Neural progenitor cell (in vitro differentiated cells): ENCODE data around the gene SRSF4.

Experiments
- EZH2 ChIP-seq: fragments of 200-600 bp; sonication (generic); IDR thresholded peaks from 2 replicates; pipeline ENCODE4 v1.6.1; 2017; ENCODE audit warnings: antibody characterized with exemption, mild to moderate bottlenecking, moderate library complexity
- EZH2phosphoT487 ChIP-seq: fragments of 200-600 bp; sonication (generic); IDR thresholded peaks from 2 replicates; pipeline ENCODE4 v1.6.1; 2017; ENCODE audit warnings: antibody characterized with exemption
- TF ChIP-seq, protein P1 (sequence below): fragments of 200-600 bp; sonication (generic); IDR thresholded peaks from 2 replicates; pipeline ENCODE4 v1.5.1; 2017; ENCODE audit warnings: antibody characterized with exemption, mild to moderate bottlenecking

DNA sequence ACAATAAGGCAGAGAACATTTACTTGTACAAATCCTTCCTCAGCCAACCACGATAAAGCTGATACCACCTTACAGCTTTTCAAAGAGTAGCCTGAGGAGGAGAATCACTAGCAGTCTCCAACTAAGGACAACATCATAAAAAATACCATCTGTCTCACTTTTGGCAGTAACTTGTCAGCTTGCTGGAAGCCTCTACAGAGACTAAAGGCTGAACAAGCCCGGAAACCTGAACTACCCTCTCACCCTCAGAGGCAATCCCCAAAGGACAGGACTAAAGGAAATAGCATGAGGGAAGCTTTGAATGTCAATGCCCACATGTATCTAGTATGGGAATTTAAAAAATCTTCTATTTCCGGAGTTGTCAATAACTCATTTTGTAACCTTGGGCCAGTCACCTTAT lies 10.6 kb downstream of the SRSF4 start:
- TF ChIP-seq EZH2: no peak
- TF ChIP-seq, protein P1, sequence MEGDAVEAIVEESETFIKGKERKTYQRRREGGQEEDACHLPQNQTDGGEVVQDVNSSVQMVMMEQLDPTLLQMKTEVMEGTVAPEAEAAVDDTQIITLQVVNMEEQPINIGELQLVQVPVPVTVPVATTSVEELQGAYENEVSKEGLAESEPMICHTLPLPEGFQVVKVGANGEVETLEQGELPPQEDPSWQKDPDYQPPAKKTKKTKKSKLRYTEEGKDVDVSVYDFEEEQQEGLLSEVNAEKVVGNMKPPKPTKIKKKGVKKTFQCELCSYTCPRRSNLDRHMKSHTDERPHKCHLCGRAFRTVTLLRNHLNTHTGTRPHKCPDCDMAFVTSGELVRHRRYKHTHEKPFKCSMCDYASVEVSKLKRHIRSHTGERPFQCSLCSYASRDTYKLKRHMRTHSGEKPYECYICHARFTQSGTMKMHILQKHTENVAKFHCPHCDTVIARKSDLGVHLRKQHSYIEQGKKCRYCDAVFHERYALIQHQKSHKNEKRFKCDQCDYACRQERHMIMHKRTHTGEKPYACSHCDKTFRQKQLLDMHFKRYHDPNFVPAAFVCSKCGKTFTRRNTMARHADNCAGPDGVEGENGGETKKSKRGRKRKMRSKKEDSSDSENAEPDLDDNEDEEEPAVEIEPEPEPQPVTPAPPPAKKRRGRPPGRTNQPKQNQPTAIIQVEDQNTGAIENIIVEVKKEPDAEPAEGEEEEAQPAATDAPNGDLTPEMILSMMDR: no peak
- no peak for TF ChIP-seq EZH2phosphoT487
